WTC11 (cell line): ENCODE results near the gene ROBO4.

Experiments
- AFF4 ChIP-seq: sonication (generic); formaldehyde crosslinking; IDR thresholded peaks from 2 replicates; pipeline ENCODE4 v1.8.1; 2023; ENCODE audit warnings: mild to moderate bottlenecking, missing genetic modification reagents, borderline replicate concordance
- AR ChIP-seq: fragments of 250-450 bp; sonication (Bioruptor Pico); IDR thresholded peaks from 2 replicates; pipeline ENCODE4 v1.9.0; 2021; ENCODE audit warnings: mild to moderate bottlenecking
- CTCF ChIP-seq: fragments of 200-600 bp; IDR thresholded peaks from 2 replicates; pipeline ENCODE4 v1.8.0; 2022; ENCODE audit warnings: antibody characterized with exemption
- E2F4 ChIP-seq: sonication (generic); formaldehyde crosslinking; IDR thresholded peaks from 2 replicates; pipeline ENCODE4 v1.8.1; 2022; ENCODE audit warnings: low read depth, mild to moderate bottlenecking, moderate library complexity, missing genetic modification reagents, borderline replicate concordance
- ELF4 ChIP-seq: sonication (generic); formaldehyde crosslinking; IDR thresholded peaks from 2 replicates; pipeline ENCODE4 v1.8.1; 2022; ENCODE audit warnings: low read depth, mild to moderate bottlenecking, moderate library complexity, missing genetic modification reagents
- ESRRA ChIP-seq: sonication (generic); formaldehyde crosslinking; IDR thresholded peaks from 2 replicates; pipeline ENCODE4 v1.8.1; 2022; ENCODE audit warnings: mild to moderate bottlenecking, missing genetic modification reagents, borderline replicate concordance
- JUN ChIP-seq: sonication (generic); formaldehyde crosslinking; IDR thresholded peaks from 2 replicates; pipeline ENCODE4 v1.8.0; 2023; ENCODE audit warnings: mild to moderate bottlenecking, missing genetic modification reagents
- ZNF281 ChIP-seq: sonication (generic); formaldehyde crosslinking; IDR thresholded peaks from 2 replicates; pipeline ENCODE4 v1.8.0; 2023; ENCODE audit warnings: mild to moderate bottlenecking, missing genetic modification reagents
- TF ChIP-seq, protein P1 (sequence below): sonication (generic); formaldehyde crosslinking; IDR thresholded peaks from 2 replicates; pipeline ENCODE4 v1.8.1; 2022; ENCODE audit warnings: low read depth, missing genetic modification reagents, borderline replicate concordance
- TF ChIP-seq, protein P2 (sequence below): sonication (generic); formaldehyde crosslinking; IDR thresholded peaks from 2 replicates; pipeline ENCODE4 v1.8.0; 2022; ENCODE audit warnings: mild to moderate bottlenecking, missing genetic modification reagents

DNA sequence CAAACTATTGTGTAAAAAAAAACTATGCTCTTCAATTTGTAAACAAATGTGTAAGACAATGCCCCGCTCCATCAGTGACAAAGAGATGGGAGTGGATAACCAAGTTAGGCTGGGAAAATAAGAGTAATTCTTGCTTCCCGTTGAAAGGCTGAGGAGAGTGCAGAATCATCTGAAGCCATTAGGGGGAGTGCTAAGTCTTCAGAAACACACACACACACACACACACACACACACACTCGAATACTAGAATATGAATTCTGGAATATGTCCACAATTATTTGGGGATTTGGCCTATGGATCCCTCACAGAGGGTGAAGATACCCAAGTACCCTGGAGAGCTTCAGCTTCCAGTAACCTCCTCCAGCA lies 60.2 kb downstream of the ROBO4 start:
- TF ChIP-seq JUN (CRISPR knock-in tag) (no peak), AFF4 (CRISPR knock-in tag) (no peak), CTCF (no peak; the same call in 1 of the 2 replicates), E2F4 (CRISPR knock-in tag) (no peak), ELF4 (no peak), ESRRA (CRISPR knock-in tag) (no peak), ZNF281 (CRISPR knock-in tag) (no peak), AR (CRISPR knock-in tag) (no peak)
- TF ChIP-seq, protein P1, sequence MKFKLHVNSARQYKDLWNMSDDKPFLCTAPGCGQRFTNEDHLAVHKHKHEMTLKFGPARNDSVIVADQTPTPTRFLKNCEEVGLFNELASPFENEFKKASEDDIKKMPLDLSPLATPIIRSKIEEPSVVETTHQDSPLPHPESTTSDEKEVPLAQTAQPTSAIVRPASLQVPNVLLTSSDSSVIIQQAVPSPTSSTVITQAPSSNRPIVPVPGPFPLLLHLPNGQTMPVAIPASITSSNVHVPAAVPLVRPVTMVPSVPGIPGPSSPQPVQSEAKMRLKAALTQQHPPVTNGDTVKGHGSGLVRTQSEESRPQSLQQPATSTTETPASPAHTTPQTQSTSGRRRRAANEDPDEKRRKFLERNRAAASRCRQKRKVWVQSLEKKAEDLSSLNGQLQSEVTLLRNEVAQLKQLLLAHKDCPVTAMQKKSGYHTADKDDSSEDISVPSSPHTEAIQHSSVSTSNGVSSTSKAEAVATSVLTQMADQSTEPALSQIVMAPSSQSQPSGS (CRISPR knock-in tag), result no peak
- TF ChIP-seq, protein P2, sequence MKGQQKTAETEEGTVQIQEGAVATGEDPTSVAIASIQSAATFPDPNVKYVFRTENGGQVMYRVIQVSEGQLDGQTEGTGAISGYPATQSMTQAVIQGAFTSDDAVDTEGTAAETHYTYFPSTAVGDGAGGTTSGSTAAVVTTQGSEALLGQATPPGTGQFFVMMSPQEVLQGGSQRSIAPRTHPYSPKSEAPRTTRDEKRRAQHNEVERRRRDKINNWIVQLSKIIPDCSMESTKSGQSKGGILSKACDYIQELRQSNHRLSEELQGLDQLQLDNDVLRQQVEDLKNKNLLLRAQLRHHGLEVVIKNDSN (CRISPR knock-in tag), result no peak
